B cell (primary cell): ENCODE results near the gene C3. TPM values are rescaled to one million over a fixed set of nuclear protein-coding genes. Genes with fewer than 3 reads are reported as not detected.

Experiments used
- ATAC-seq: fragments of 200-7000 bp; cut with Tn5 transposase; one replicate; pipeline ENCODE4 v1.10.0; 2021; ENCODE audit warnings: low read depth, mild to moderate bottlenecking, moderate number of reproducible peaks, moderate library complexity
- CTCF ChIA-PET: fragments of 350-600 bp; sonication (Branson Sonifier 250); formaldehyde crosslinking; loops from one replicate; lab custom pipeline; 2021; ENCODE audit warnings: antibody characterized with exemption, inconsistent platforms; lab: Charles Lee
- POLR2A ChIA-PET: fragments of 350-600 bp; sonication (Branson Sonifier 250); formaldehyde crosslinking; loops from one replicate; lab custom pipeline; 2021; ENCODE audit warnings: antibody characterized with exemption; lab: Charles Lee
- DNase-seq: peaks from one replicate; pipeline ENCODE4 v3.0.0; 2013
- H2AFZ ChIP-seq: 2 replicates; pipeline ENCODE4 v1.6.1; 2012; ENCODE audit warnings: mild to moderate bottlenecking, low read depth, low read length; ENCODE audit not compliant: insufficient read depth, poor library complexity, severe bottlenecking
- H3K27ac ChIP-seq, 2 donors: 1 replicate in 1 of 2; 2 replicates in 1 of 2; pipeline ENCODE4 v1.5.1; 2012 to 2013; ENCODE audit warnings: low read length in 2 of 2, mild to moderate bottlenecking in 2 of 2, moderate library complexity in 1 of 2
- H3K27me3 ChIP-seq, 4 experiments: fragments of 200-600 bp in 1 of 4; sonication (generic) in 1 of 4; replicated peaks in 1 of 4; 1 replicate in 2 of 4; 2 replicates in 2 of 4; pipeline versions ENCODE4 v1.6.1 to v1.7.0; 2013 to 2016; ENCODE audit warnings: low read length in 3 of 4, mild to moderate bottlenecking in 2 of 4, mixed read lengths in 1 of 4, moderate library complexity in 1 of 4; ENCODE audit not compliant: insufficient read depth in 4 of 4, control insufficient read depth in 3 of 4; ENCODE audit errors: control extremely low read depth in 1 of 4
- H3K36me3 ChIP-seq, 2 experiments: replicated peaks in 1 of 2; 1 replicate in 1 of 2; 2 replicates in 1 of 2; pipeline versions ENCODE4 v1.6.1 to v1.7.1; 2013; ENCODE audit warnings: low read length in 1 of 2; ENCODE audit not compliant: insufficient read depth in 2 of 2, control insufficient read depth in 1 of 2; ENCODE audit errors: control extremely low read depth in 1 of 2, extremely low read depth in 1 of 2
- H3K4me1 ChIP-seq, 2 donors: fragments of 200-600 bp in 1 of 2; sonication (generic) in 1 of 2; 1 replicate in 1 of 2; 2 replicates in 1 of 2; pipeline versions ENCODE4 v1.5.1 to v1.6.1; 2013 to 2017; ENCODE audit warnings: low read length in 2 of 2; ENCODE audit not compliant: control insufficient read depth in 2 of 2, insufficient read depth in 2 of 2
- H3K4me2 ChIP-seq: replicated peaks from 2 replicates; pipeline ENCODE3; 2012; ENCODE audit warnings: mild to moderate bottlenecking, low read depth, low read length; ENCODE audit not compliant: poor library complexity, severe bottlenecking
- H3K4me3 ChIP-seq, 5 experiments: fragments of 200-600 bp in 1 of 5; sonication (generic) in 1 of 5; 1 replicate in 3 of 5; 2 replicates in 2 of 5; pipeline versions ENCODE4 v1.5.1 to v1.7.0; 2011 to 2016; ENCODE audit warnings: low read length in 4 of 5, mild to moderate bottlenecking in 4 of 5, low read depth in 2 of 5, control low read depth in 1 of 5, moderate library complexity in 1 of 5; ENCODE audit not compliant: insufficient read depth in 1 of 5; ENCODE audit errors: control extremely low read depth in 1 of 5, extremely low read depth in 1 of 5
- H3K79me2 ChIP-seq: fragments of 200-600 bp; sonication (generic); one replicate; pipeline ENCODE4 v1.6.0; 2016; ENCODE audit warnings: low read length; ENCODE audit not compliant: control insufficient read depth, insufficient read depth
- H3K9ac ChIP-seq: fragments of 200-600 bp; sonication (generic); 2 replicates; pipeline ENCODE4 v1.6.1; 2017; ENCODE audit warnings: mild to moderate bottlenecking, low read length, moderate library complexity
- H3K9me3 ChIP-seq, 3 donors: one replicate each; pipeline versions ENCODE4 v1.6.1 to v1.7.1; 2013; ENCODE audit warnings: low read length in 2 of 3; ENCODE audit not compliant: control insufficient read depth in 2 of 3, insufficient read depth in 1 of 3; ENCODE audit errors: control extremely low read depth in 1 of 3
- H4K20me1 ChIP-seq: 2 replicates; pipeline ENCODE4 v1.6.0; 2012; ENCODE audit warnings: mild to moderate bottlenecking, low read length; ENCODE audit not compliant: insufficient read depth, control insufficient read depth, poor library complexity, severe bottlenecking
- H3K27ac Mint-ChIP-seq: one replicate; pipeline ENCODE4 v1.8.0; 2021; ENCODE audit warnings: mixed read lengths
- H3K27me3 Mint-ChIP-seq: one replicate; pipeline ENCODE4 v1.8.0; 2021; ENCODE audit warnings: mixed read lengths
- H3K4me1 Mint-ChIP-seq: one replicate; pipeline ENCODE4 v1.8.0; 2021; ENCODE audit warnings: mixed read lengths
- H3K4me3 Mint-ChIP-seq: one replicate; pipeline ENCODE4 v1.8.0; 2021; ENCODE audit warnings: mixed read lengths
- H3K9me3 Mint-ChIP-seq: one replicate; pipeline ENCODE4 v1.8.0; 2022; ENCODE audit warnings: mixed read lengths; ENCODE audit not compliant: insufficient read depth
- CTCF ChIP-seq: fragments of 200-600 bp; IDR thresholded peaks from one replicate; pipeline ENCODE4 v1.8.0; 2022; ENCODE audit warnings: antibody characterized with exemption, mild to moderate bottlenecking
- EZH2 ChIP-seq: IDR thresholded peaks from 2 replicates; pipeline ENCODE4 v1.6.1; 2012; ENCODE audit warnings: borderline replicate concordance, low read depth, mild to moderate bottlenecking, moderate library complexity, low read length; ENCODE audit not compliant: insufficient read depth, poor library complexity, severe bottlenecking
- WGBS: methylation state at CpG from one replicate; pipeline ENCODE4 v1.1.5; 2013; ENCODE audit warnings: missing lambda C conversion rate; ENCODE audit not compliant: insufficient coverage; 5-methylcytosine and 5-hydroxymethylcytosine counted together
- intact Hi-C: fragments of 100-400 bp; cut with micrococcal nuclease; formaldehyde crosslinking; loops from one replicate; pipeline ENCODE4 v1.10.0; 2022
- polyA plus RNA-seq: library from polyadenylated mRNA; depleted of rRNA; stranded (reverse); fragments of >200 nt; gene quantifications from 2 replicates; pipeline ENCODE4 v1.2.3, GENCODE V29; 2012
- total RNA-seq, 2 donors: library from RNA; stranded (reverse); fragments of 120-200 nt in 1 of 2; gene quantifications; 1 replicate in 1 of 2; 2 replicates in 1 of 2; pipeline versions ENCODE4 v1.2.3 to v1.2.4, GENCODE V29; 2013 to 2022

C3 gene
- total and polyA plus RNA-seq, 2 donors (not counting 1 experiment from before 2014, with no cell fraction given) = 0.01 to 0.47 TPM

- no peak overlapping the region for H3K27ac ChIP-seq
- 30% methylated on average over 9 of the region's 15 CpGs for WGBS
- peaks cover 0 to 12% (median under 1%) of the 10 kb centered on the region in 4 experiments for H3K27me3 ChIP-seq
- H2AFZ ChIP-seq = peak overlapping the region; percentile 60
- H3K4me3 ChIP-seq = no peak overlapping the region
- H4K20me1 ChIP-seq = no peaks in the 10 kb centered on the region
- H3K9ac ChIP-seq = no peak overlapping the region
- ChIA-PET POLR2A (no interaction called here), CTCF (interaction anchor here (0.7 to 1.5 kb wide), 3 partner anchors 8 to 208 kb away, joined by 4 to 5 read pairs (median 5); no protein-coding TSS in a partner anchor)
- peak overlapping the region; percentile 33 for H3K4me2 ChIP-seq
- no peak for ATAC-seq
- peaks cover 0 to under 1% (median 0%) of the 10 kb centered on the region in 3 donors for H3K9me3 ChIP-seq
- TF ChIP-seq EZH2 (no peak), CTCF (no peak)
- Mint-ChIP-seq H3K4me1 (peaks cover 10% of the 10 kb centered on the region), H3K4me3 (no peak overlapping the region), H3K27ac (peak overlapping the region; percentile 28), H3K27me3 (peaks cover 24% of the 10 kb centered on the region), H3K9me3 (no peaks in the 10 kb centered on the region)
- intact Hi-C loops = no loop called here
- H3K4me1 ChIP-seq = peaks cover 5 to 6% of the 10 kb centered on the region in 2 donors
- H3K36me3 ChIP-seq = no peaks in the 10 kb centered on the region
- DNase-seq = no peak
- H3K79me2 ChIP-seq = no peaks in the 10 kb centered on the region
These were observed 65.8 kb downstream of the C3 start for GRCh38 chr19:6654347-6655310.

- Histone ChIP-seq H2AFZ (no peak overlapping the region), H3K27me3 (no peaks in the 10 kb centered on the region), H3K27ac (no peak overlapping the region), H3K4me2 (no peak overlapping the region), H3K9me3 (no peaks in the 10 kb centered on the region), H3K4me1 (peaks cover 5 to 6% of the 10 kb centered on the region in 2 donors), H3K9ac (no peak overlapping the region), H3K79me2 (no peaks in the 10 kb centered on the region), H3K36me3 (no peaks in the 10 kb centered on the region), H4K20me1 (no peaks in the 10 kb centered on the region), H3K4me3 (no peak overlapping the region)
- Mint-ChIP-seq H3K4me3 (no peak overlapping the region), H3K27ac (no peak overlapping the region), H3K9me3 (no peaks in the 10 kb centered on the region), H3K4me1 (peaks cover 10% of the 10 kb centered on the region), H3K27me3 (peaks cover 22% of the 10 kb centered on the region)
- no peak for ATAC-seq
- no CpG with 5 or more reads among the region's 1 CpG for WGBS
- CTCF ChIA-PET = interaction anchor here (0.9 to 1.4 kb wide), 2 partner anchors 21 to 211 kb away, joined by 3 to 4 read pairs; no protein-coding TSS in a partner anchor
- no peak for DNase-seq
- POLR2A ChIA-PET = interaction anchor here (0.6 kb wide), 1 partner anchor 131 kb away, joined by 11 read pairs; no protein-coding TSS in a partner anchor
- intact Hi-C loops = no loop called here
- TF ChIP-seq EZH2 = no peak
- no peak for TF ChIP-seq CTCF
These were observed 67.7 kb downstream of the C3 start for GRCh38 chr19:6652805-6653094.
